Pulmonary artery endothelial cell (primary cell): ENCODE measurements around the gene HSPA4L. TPM values are rescaled to one million over a fixed set of nuclear protein-coding genes. Genes with fewer than 3 reads are reported as not detected.

Experiments
- DNase-seq: peaks from one replicate; pipeline ENCODE4 v3.0.0-alpha.2; 2011; ENCODE audit warnings: low read depth, low spot score
- total RNA-seq: library from RNA; depleted of rRNA; stranded (reverse); fragments of >200 nt; gene quantifications from 2 replicates; pipeline ENCODE4 v1.2.3, GENCODE V29; 2014

Gene HSPA4L
- total RNA-seq, result 10.7 and 23.8 TPM in 2 replicates

- peak; percentile 17 for DNase-seq
These were observed at the start of gene HSPA4L for GRCh38 chr4:127782275-127783025. TSS of gene HSPA4L (plus strand) at chr4:127782322. CDS start at chr4:127782551, 229 bp downstream.

- DNase-seq, result no peak
These were observed 49.3 kb upstream of the HSPA4L start for GRCh38 chr4:127732623-127733328.

- no peak for DNase-seq
These were observed 47.1 kb upstream of the HSPA4L start for GRCh38 chr4:127734976-127735375.

- DNase-seq, result no peak
These were observed 44.8 kb upstream of the HSPA4L start for GRCh38 chr4:127737295-127737694.

- no peak for DNase-seq
These were observed 40.9 kb upstream of the HSPA4L start for GRCh38 chr4:127741247-127741646.

- DNase-seq, result no peak
These were observed 34.2 kb upstream of the HSPA4L start for GRCh38 chr4:127747883-127748282.

- DNase-seq, result no peak
These were observed 33.2 kb upstream of the HSPA4L start for GRCh38 chr4:127748957-127749356.

GRCh38 chr4:127756906-127757305 lies 25.2 kb upstream of the HSPA4L start:
- no peak for DNase-seq

GRCh38 chr4:127759228-127759820 lies 22.8 kb upstream of the HSPA4L start:
- no peak for DNase-seq

GRCh38 chr4:127759893-127760292 lies 22.2 kb upstream of the HSPA4L start:
- DNase-seq, result no peak

- DNase-seq, result no peak
These were observed 10.4 kb upstream of the HSPA4L start for GRCh38 chr4:127771535-127772275.

- DNase-seq, result no peak
These were observed 9.1 kb upstream of the HSPA4L start for GRCh38 chr4:127772769-127773671.

GRCh38 chr4:127775843-127776242 lies 6.3 kb upstream of the HSPA4L start:
- no peak for DNase-seq

GRCh38 chr4:127776620-127777019 lies 5.5 kb upstream of the HSPA4L start:
- DNase-seq, result no peak

GRCh38 chr4:127777487-127777886 lies 4.6 kb upstream of the HSPA4L start:
- no peak for DNase-seq

- DNase-seq, result no peak
These were observed 4.0 kb upstream of the HSPA4L start for GRCh38 chr4:127778102-127778501.

- DNase-seq, result no peak
These were observed 1.5 kb upstream of the HSPA4L start for GRCh38 chr4:127780598-127780997.

- DNase-seq, result peak; percentile 4
These were observed 660 bp upstream of the HSPA4L start for GRCh38 chr4:127781300-127782024.

- peak; percentile 62 for DNase-seq
These were observed 172 bp upstream of the HSPA4L start for GRCh38 chr4:127782025-127782274.

- peak; percentile 67 for DNase-seq
These were observed 1.1 kb downstream of the HSPA4L start for GRCh38 chr4:127783026-127783769.
